Fibroblast of peridontal ligament (primary cell): Measurements from ENCODE around the gene RPH3AL.
"Not testable (repeated sequence)": the region's sequence is repeated elsewhere in the genome, so short reads cannot be mapped to it uniquely, and the experiment has no call there.

ENCODE experiments used
- DNase-seq: peaks from one replicate; pipeline ENCODE4 v3.0.0-alpha.2; 2010; ENCODE audit errors: extremely low read depth

Gene RPH3AL

DNA sequence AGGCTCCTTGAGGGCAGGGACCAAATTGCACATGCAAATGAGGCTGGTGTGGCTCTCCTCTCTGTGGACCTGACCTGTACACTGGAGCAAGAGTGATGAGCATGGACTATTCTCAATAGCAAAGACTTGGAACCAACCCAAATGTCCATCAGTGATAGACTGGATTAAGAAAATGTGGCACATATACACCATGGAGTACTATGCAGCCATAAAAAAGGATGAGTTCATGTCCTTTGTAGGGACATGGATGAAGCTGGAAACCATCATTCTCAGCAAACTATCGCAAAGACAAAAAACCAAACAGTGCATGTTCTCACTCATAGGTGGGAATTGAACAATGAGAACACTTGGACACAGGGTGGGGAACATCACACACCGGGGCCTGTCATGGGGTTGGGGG is 128.0 kb downstream of the RPH3AL start:
- not testable (repeated sequence) for DNase-seq

DNA sequence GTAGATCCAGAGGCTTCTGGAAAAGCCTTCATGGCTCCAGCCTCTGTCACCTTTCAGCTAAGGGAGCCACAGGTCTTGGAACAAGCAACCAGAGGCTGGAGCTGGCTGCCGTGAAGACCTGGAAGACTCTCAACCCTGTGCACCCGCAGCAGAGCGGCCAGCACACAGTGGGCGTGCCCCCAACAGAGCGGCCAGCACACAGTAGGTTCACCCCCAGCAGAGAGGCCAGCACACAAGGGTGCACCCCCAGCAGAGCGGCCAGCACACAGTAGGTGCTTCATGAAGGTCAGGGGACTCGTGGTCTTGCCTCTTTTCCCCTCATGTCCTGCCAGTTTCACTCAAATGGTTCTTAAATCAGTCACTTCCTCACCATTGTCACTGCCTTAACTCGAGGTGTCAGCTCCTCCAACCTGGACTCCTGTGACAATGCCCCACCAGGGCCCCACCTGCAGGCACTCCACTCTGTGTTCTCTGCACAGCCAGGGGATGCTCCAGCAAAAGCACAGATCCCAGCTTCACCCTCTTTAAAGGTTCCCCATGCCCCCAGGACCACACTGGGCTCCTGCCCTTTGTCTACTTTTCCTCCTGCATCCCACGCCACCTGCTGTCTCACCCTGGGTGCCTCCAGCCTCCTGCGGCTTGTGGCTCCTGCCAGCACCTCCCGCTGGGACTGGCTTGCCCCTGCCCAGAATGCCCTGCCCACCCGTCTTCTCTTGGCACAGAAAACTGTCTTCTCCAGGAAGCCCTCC is 128.7 kb downstream of the RPH3AL start:
- DNase-seq: no peak

DNA sequence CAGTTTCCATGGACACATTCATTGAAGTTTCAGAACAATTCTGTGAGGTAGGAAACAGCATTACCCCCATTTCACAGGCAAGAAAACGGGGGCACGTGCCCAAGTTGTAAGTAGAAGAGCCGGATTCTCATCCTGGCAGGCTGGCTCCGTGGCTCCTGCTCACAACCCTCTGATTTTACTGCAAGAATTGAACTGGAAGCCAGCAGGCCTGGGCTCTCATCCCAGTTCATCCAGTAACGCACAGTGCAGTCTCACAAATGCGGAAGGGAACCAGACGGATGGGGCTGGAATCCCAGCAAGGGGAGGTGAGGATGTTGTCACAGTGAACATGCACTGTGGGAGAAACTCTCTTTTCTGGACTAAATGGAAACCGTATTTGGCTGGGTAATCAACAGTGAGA is 130.4 kb downstream of the RPH3AL start:
- no peak for DNase-seq

DNA sequence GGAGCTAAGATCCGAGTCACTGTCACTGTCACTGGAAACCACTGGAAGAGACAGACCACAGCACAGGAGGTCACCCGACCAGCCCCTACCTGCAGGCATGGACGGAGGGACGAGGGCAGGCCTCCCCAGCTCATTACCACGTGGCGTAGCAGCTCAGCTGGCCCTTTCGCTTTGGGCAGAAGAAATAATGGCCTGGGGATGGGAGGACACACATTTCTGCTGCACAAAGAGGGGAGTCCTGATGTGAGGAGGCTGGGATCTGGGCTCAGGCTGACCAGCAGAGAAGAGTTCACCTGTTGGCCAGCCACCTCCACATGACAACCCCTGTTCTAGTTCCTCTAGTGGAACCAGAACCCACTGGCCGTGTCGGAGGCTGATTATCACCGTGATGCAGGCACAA is 132.9 kb downstream of the RPH3AL start:
- no peak for DNase-seq

DNA sequence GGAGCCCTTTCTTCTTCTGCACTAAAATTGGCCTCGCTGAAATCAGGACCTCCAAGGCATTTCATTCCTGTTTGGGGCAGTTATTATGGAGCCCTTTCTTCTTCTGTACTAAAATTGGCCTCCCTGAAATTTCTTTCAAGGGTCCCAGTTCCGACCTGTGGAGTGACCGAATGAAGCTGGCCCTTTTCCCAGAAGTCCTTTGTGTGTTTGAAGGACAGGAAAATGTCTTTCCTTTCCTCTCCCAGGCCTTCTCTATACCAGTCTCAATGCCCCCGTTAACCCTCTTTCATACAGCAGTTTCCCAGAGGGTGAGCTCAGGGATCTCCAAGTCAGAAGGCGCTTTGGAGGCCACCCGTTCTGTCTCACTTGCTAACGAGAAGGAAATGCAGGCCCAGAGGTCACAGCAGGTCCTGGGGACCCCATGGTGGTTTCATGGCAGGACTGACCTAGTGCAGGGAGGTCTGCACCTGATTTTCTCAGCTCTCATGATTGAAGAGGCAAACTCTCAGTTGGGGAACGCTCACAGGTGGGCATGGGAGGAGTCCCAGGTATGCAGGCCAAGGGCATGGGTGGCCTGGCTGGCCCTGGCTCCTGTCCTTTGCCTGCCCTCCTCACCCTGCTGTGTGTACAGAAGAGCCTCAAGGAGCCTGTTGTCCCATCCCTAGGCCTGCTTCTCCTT is 134.0 kb downstream of the RPH3AL start:
- DNase-seq: no peak

DNA sequence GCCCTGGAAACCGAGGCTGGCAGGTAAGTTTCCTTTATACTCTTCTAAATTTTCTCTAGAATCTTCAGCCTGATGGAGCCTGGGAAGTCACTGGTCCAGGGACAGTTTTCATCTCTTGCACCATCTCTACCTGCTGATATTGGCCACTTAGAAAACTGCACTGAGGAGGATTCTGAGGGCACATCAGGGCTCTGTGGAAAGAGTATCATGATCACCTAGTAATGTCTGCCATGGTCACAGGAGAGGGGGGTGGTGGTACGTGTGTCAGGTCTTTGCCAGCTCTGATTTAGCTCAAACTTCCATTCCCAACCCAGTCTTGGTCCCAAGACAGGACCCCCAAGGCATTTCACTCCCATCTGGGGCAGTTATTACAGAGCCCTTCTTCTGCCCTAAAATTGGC is 136.0 kb downstream of the RPH3AL start:
- DNase-seq: no peak

DNA sequence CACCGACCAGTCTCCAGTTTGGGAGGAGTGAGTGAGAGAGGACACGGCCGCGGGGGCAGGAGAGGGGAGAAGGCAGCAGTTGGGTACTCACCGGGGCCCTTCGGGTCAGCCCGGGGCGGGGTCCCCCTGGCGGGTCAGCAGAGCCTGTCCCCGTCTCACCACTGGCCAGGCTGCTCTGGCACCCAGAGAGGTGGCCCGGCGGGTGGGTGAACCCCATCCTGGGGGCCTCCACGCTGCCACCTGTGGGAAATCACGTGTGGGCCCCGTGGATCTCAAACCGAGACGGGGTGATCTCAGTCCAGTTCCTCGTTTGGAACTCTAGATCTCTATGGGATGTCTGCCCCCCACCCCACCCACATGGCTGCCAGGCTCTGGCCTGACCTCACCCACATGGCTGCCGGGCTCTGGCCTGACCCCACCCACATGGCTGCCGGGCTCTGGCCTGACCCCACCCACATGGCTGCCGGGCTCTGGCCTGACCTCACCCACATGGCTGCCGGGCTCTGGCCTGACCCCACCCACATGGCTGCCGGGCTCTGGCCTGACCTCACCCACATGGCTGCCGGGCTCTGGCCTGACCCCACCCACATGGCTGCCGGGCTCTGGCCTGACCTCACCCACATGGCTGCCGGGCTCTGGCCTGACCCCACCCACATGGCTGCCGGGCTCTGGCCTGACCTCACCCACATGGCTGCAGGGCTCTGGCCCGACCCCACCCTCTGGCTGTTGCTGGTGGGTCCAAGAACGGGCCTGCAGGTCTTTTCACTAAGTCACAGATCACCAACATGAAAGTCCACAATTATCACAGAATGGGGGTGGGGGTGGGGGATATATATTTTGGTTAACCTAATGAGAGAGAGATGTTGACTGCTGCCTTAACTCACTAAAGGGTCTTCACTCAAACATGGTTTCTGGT is 136.8 kb downstream of the RPH3AL start:
- DNase-seq: not testable (repeated sequence)

DNA sequence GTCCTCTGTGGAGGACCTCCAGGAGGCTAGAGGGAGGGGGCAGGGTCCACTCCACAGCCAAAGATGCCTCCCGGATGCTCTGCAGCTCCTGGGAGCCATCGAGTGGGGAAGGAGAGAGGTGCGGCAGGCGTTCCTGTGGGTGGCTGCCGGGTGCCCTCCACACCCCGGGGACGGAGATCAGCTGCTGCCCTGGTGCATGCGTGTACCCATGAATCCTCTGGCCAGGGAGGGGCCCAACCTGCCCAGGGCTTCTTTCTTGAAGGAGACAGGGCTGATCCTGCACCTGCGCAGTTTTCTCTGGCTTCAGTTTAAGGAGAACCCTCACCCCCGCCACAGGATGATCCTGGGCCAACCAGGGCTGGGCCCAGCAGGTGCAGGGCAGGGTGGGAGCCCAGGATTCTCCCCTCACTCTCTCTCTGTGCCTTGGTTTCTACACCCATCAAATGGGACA is 137.7 kb downstream of the RPH3AL start:
- DNase-seq: no peak

DNA sequence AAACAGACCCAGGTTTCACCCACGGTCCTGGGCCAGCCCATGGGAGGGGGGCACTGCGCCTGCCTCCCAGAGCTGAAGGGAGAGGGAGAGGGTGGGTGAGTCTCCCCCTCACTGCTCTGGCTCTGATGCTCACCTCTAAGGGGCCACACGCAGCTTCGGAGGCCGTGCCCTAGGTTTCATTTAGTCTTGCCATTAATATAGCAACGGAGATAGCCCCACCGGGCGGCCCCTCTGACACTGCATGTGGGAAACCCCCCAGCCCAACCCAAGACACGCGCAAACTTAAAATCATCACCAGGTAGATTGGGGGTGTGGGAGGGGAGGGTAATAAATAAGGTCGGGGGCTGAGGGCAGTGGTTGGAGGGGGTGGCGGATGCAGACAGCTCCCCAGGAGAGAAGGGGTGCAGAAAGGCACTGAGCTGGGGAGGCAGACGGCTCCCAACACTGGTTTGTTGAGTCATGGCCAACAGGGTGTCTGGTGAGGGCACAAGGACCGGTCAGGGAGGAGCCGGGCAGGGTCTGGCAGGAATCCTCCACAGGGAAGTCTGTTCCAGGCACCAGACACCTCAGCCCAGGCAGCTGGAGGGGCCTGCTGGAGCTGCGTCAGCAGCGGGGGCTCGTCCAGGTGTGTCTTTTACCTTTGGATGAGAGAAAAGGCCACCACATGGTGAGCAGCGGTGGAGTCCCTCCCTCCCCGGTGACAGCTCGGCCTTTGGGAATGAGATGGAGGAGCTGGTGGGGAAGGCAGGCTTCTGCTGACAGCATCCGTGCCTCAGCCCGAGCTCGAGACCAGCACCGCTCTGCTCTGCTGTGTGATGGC is 139.1 kb downstream of the RPH3AL start:
- DNase-seq: no peak

DNA sequence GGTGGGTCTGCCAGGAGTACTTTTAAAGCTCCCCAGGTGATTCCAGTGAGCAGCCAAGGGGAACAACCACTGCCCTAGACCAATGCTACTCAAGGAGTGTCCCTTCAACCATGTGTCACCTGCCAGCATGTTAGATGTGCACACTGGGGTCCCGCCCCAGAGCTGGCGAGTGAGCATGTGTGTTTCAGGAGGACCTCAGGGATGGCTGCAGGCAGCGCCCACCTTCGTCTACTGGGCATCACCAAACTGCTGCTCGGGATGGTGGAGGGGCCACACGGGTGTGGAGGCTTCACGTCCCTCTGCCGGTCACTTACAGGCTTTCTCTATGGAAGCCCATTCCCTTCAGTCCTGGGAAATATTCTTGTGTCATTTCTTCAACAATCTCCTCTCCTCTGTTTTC is 142.2 kb downstream of the RPH3AL start:
- DNase-seq: no peak

DNA sequence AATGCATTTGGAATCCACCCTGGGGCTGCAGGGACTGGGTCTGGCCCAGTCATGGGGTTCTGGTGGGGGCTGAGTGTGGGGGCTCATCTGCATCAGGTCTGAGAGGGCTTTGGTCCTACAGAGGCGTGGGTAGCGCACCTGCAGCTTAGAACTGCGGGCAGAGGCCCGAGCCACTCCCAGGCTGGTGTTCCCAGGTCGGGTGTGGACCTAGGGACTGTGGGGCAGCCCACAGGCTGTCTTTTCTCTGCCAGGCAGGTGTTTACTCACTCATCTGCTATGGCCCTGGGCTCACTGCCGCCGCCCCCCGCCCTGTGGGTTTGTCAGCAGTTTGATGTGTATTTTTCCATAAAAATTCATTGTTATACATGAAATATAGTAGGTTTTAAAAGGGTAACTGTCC is 144.2 kb downstream of the RPH3AL start:
- no peak for DNase-seq

DNA sequence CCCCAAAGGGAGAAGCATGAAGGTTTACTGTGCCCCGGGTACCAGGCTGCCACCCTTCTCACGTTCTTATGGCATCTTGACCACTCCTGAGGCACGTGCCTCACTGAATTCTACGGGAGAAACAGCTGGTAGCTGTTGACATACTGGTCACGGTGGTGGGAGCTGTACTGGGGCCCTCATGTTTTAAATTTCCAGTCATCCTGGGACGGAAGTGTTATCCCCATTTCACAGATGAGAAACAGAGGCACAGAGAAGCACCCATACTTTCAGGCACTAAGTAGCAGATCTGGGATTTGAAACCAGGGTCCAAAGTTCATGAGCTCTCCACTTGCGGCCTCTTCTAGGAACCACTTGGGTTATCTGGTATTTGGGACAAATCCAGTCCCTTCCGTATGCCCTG is 144.8 kb downstream of the RPH3AL start:
- DNase-seq: no peak

DNA sequence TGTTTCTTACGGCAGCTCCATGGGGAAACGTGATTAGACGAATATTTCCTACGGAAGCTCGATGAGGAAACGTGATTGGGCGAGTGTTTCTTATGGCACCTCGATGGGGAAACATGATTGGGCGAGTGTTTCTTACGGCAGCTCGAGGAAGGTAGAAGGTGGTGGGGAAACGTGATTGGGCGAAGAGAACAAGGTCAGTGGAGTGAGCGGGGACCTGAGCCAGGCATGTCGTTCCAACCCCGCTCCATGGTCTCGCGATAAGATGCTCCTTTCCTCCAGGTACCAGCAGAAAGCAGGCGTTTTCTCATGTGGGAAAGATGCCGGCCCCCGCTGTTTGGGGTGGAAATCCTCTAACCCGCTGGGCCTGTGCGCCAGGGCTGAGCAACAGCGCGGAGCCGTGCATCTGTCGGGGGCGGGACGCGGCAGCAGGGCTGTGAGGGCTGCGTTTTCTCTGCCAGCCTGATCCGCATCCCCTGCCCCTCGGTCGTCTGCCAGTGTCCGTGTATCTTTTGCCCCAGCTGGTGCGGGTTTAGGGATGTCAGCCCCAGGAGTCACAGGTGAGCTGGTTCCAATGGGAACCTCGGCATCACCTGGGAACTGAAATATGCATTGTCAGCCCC is 145.6 kb downstream of the RPH3AL start:
- no peak for DNase-seq

DNA sequence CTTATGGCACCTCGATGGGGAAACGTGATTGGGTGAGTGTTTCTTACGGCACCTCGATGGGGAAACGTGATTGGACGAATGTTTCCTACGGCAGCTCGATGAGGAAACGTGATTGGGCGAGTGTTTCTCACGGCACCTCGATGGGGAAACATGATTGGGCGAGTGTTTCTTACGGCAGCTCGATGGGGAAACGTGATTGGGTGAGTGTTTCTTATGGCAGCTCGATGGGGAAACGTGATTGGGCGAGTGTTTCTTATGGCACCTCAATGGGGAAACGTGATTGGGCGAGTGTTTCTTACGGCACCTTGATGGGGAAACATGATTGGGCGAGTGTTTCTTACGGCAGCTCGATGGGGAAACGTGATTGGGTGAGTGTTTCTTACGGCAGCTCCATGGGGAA is 146.1 kb downstream of the RPH3AL start:
- DNase-seq: not testable (repeated sequence)

DNA sequence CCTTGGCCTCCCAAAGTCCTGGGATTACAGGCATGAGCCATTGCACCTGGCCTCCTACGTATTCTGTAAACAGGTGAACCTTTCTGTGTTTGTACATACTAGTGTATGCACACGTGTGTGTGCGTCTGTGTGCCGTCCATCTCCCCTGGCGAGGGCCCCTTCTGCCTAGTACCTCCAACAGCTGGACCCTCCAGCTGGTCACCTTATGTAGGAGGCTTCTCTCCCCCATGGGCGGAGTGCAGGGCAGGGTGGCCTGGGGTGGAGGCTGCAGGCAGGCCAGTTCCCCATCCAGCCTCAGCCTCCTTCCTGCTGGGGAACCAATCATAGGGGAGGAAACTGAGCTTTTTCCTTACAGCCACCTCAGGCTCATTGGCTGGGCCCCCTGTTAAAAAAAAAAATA is 146.8 kb downstream of the RPH3AL start:
- DNase-seq: no peak

DNA sequence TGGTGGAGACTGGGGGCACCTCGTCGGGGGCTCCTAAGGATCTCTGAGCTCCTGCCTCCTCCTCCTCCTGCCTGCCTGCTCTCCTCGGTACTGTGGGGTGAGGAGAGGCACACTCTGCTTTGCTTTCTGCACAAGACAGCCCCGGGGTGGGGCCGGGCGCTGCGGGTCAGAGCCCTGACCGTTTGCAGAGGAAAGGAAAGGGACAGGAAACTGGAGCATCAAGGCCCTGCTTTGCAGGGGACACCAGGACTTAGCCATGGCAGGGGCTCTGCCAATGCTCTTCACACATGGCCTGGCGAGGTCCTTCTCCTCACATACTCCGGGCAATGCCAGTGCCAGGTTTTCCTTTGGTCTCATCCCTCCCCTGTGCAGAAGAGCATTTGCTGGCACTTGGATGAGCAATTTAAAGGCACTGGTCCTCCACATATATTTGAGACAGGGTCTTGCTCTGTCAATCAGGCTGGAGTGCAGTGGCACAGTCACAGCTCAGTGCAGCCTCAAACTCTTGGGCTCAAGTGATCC is 147.4 kb downstream of the RPH3AL start:
- DNase-seq: no peak

DNA sequence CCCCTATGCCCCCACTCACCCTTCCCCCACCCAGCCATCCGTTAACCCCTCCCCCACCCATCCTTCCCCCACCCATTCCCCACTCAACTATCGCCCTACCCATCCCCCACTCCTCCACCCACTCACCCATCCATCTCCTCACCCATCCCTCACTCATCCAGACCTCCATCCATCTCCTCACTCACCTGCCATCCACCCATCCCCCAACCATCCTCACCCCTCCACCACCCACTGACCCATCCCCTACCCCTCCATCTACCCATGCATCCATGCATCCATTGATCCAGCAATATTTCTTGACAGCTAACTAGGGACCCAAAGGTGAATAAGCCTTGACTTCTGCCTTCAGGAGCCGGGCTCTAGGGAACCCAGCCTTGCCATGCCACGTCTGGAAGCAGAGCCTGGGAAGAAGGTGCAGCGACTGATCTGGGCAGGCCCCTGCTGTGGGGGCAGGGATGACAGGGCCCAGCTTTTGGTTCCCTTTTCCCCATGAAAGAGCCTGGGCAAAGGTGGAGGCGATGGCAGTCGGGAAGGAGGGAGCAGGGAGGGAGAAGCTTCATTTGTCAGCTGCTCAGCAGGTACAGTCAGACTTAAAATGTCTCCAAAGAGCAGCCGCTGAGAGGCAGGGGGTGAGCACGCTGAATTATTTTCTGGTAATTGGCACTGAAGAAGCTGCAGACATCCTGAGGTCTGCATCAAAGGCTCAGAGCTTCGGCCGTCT is 148.0 kb downstream of the RPH3AL start:
- DNase-seq: no peak

DNA sequence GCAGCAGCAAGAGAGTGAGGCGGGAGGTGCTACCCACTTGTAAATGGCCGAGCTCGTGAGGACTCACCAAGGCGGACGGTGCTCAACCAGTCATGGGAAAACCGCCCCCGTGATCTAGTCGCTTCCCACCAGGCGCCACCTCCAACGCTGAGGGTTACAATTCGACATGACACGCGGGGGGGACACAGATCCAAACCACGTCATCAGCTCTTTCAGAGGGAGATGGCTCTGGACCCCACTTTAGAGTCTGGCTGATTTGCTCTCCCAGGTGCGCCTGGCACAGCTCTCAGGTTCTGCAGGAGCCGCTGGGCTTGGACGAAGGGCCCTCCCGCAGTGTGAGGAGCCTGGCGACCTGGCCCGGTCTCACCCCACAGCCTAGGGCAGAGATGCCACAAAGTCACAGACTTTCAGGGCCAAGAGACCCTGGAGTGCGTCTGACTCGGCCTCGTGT is 150.1 kb downstream of the RPH3AL start:
- no peak for DNase-seq

DNA sequence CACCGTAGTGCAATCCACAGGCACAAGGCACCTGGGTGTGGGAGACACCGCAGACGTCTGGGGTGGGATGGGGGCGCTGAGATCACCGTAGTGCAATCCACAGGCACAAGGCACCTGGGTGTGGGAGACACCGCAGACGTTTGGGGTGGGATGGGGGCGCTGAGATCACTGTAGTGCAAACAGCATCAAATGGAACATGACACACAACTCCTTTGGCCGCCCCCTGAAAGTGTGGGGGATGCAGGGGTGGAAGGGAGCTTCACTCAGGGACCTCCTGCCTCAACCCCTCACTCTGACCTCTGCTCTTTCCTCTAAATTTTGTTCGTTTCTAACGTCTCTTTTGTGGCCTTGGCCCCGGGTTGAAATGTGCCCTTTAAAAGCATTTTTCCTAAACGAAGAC is 150.9 kb downstream of the RPH3AL start:
- DNase-seq: not testable (repeated sequence)

DNA sequence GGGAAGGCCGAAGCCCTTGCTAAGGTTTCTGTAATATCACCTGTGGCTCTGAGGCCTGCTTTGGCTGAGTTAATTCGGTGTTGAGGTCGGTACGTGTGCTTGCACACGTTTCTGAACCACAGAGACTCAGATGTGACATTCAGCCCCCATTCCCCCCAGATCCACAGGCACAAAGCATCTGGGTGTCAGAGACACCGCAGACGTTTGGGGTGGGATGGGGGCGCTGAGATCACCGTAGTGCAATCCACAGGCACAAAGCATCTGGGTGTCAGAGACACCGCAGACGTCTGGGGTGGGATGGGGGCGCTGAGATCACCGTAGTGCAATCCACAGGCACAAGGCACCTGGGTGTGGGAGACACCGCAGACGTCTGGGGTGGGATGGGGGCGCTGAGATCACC is 151.3 kb downstream of the RPH3AL start:
- DNase-seq: not testable (repeated sequence)
